Brain pericyte (primary cell): ENCODE data around the gene OGA.

Source experiments
- DNase-seq: peaks from one replicate; pipeline ENCODE4 v3.0.0-alpha.2; 2012; ENCODE audit warnings: low read depth, low spot score

OGA gene

DNA sequence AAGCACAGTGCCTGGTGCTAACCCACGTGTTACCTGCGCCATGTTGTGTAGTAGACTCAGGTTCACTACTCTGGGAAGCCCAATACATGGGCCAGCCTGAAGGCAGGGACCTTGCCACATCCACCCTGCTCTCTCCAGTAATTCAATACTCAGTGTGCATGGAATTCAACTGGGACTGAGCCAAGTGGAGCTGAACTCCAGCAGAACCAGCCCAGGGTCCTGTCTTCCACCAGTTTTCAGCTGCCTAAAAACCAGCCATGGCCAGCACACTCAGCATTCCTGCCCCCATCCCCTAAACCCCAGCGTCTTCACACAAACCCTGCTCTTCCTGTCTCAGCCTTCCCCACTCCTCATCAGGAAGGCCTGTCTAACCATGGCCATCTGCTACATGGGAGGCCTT lies 57.7 kb downstream of the OGA start:
- DNase-seq, result no peak

DNA sequence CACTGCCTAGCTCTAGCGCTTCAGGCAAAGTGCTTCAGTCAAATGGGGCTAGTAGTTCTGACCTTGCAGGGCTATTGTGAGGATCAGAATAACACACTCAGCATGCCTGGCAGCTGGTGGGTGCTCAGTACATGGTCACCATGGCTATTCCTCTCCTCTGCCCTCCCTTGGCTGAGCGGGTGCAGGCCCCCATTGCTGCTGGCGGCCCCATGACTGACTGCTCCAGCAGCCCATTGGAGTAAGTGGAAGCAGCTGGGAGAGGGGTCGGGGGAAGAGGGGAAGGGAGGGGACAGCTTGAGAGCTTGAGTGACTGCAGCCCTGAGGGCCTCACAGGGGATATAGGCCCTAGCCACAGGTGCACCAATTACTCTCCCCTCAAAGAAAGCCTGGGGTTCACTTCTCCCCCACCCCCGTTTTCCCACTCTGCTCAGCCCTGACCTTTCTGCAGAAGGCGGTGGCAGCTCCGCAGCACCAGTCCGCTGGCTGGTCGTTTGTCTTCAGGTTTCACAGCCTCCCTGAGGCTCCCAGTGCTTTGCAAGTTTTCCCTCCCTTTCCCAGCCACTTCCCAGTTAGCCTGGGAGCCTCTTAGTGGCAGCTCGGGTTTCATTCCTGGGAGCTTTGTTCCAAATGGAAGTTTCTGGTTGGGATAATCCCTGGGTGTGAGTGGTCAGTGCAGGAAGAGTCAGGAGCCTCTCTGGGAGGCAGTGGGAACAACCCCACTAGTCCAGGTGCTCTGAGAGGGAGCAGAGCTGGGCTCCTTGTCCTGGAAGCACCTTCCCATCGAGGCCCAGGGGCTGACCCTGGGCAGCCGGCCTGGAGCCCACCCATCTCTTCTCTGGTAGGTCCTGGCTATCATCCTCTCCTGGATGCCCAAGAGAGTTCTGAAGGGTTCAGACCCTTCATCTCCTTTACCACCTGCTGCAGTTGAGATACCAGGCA lies 58.7 kb downstream of the OGA start:
- DNase-seq, result no peak

DNA sequence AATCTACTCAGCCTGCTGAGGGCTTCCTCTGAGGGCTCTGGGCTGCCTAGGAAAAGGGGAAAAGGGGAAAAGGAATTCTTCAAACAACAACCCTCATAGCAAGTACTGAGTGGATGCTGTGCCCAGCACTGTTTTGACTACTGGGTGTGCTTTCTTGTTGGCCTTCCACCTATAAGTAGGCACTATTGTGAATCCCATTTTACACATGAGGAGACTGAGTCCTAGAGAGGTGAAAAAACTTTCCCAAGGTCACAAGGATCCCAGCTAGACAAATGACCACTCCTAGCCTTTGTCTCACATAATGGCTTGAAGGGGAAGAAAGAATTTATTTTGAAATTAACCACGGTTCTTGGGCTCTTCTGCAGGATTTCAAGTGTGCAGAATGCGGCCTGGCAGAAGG lies 59.4 kb downstream of the OGA start:
- DNase-seq, result no peak

DNA sequence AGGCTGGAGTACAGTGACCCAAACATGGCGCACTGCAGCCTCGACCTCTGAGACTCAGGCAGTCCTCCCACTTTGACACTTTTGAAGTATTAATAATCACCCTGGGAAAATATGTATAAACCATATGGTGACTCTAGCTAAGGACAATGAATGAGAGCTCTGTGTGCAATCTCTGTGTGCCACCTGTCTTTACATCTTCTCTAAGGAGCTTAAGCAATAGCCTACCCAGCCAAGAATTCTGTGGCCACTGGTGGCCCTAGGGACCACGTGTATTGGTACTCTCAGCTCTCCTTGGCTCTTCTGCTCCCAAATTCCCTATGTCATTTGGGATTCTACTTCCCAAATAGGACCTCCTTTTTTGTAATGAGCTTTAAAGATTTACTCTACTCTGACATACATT lies 66.0 kb downstream of the OGA start:
- DNase-seq, result no peak

DNA sequence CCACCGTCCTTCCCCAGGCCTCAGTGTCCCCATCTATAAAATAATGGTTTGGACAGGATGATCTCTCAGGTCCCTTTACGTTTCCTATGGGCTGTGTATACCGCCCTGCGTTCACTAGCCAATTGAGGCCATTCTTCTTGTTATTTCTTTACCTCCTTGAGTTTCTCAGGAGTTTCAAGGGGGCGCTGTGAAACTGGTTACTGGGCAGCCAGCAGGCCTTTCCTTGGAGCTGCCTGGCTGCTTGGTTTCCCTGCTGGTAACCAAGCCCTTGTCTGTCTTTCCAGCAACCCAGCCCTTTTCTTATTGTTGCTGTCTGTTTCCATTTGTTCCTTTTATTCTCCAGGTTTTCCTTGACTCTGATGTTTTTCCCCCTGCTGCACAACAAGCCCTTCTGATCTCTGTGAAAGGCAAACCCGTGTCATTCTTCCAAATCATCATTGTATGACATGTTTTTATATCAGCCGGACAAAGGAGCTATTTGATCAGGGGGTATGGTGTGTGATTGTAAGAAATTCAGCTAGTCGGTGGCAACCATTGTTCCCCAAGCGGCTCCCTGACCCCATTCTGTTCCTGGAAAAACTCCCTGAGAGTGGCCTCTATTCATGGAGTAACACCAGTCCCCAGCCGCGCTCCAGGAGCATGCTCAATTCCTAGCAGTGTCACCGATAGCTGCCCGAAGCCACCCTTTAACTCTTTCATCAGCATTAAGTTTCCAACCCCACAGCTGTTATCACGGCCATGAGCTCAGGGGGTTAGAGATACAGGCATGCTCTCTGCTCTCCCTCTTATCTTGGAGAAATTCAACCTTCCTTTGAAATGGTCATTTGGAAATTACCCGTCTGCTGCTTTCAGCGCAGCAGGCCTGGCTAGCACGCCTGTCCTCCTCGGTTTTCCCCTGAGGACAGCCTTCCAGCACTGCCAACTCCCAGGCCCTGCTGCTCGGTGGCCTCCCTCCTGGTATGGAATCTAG lies 68.9 kb downstream of the OGA start:
- DNase-seq, result no peak

DNA sequence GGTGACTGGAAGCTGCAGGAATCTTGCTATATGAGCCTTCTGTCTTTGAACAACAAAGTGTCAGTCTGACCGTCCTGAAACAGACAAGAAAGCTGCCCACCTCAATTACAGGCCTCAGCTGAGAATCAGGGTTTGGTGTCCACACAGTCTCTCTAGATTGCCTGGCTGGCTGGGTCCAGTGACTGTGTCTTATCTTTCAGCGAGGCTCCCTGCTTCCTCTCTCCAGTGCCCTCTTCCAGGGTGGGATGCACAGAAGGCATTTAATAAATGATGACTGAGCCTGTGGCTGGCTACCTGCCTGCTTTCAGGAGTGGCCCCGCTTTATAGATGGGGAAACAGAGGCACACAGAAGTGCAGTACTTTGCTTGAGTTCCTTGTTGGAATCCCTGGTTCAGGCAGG lies 69.7 kb downstream of the OGA start:
- DNase-seq, result no peak

DNA sequence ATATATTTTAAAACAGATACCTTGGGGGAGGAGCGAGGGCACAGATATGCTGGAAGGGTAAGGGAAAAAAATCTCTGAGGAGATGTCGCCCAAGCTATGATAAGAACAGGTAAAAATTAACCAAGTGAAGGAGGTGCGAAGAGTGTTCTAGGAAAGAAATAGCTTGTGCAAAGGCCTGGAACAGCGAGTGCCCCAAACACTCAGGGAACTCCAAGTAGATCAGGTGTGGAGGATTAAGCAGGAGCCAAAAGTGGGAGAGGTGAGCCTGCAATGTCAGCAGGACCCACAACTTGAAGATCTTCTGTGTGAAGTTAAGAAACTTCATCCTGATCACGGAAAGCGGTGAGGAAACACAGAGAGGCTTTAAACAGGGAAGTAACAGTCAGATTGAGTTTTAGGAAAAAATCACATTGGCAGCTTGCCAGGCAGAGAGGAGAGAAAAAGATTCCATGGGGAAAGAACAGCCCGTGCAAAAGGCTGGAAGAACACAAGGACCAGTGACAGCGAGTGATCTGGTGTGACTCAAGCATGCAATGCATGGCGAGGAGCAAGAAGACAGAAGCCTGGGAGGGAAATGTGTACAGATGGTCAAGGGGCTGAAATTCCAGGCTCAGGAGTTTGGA lies 73.1 kb downstream of the OGA start:
- no peak for DNase-seq

DNA sequence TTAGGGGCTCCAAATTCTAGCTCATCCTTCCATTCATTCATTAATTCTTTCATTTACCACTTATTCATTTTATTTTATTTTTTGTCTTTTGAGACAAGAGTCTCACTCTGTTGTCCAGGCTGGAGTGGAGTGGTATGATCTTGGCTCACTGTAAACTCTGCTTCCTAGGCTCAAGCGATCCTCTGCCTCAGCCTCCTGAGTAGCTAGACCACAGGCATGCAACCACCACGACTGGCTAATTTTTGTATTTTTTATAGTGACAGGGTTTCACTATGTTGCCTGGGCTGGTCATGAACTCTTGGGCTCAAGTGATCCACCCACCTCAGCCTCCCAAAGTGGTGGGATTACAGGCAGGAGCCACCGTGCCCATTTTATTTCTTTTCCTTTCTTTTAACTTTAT lies 74.0 kb downstream of the OGA start:
- DNase-seq, result no peak

DNA sequence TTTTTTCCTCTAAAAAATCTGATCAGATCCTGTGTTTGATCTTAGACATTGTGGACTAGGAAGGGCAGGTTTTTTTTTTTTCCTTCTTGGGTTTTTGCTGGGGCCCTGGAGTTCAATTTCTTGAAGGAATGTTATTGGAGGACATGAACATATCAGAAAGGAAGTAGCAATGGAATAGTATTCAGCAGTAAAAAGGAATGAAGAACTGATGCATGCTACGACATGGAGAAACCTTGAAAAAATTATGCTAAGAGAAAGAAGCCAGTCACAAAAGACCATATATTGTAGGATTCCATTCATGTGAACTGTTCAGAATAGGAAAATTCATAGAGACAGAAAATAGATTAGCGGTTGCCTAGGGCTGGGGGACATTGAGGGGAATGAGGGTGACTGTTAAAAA lies 76.3 kb downstream of the OGA start:
- no peak for DNase-seq

DNA sequence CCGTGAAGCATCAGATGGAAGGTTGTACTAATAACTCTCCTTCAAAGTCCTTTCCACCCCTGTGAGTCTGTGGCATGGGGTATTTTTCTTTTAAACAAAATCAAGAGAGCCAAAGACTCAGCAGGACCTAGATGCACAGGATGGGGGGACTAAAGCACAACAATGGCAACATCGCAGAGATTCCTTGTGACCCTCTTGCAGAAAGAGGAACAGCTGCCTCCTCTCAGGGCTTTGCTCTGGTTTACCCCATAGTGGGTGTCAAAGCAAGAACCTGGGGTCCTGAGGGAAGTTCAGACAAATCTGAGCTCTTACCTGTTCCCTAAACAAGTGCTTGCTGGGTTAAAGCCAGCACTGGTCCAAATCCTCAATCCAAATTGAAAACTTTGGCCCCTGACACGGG lies 81.6 kb downstream of the OGA start:
- no peak for DNase-seq
